AG20443 (cell line): ENCODE data around the gene LEPR.
"Not testable (repeated sequence)": the region's sequence is repeated elsewhere in the genome, so short reads cannot be mapped to it uniquely, and the experiment has no call there.

Experiments used
- DNase-seq: peaks from one replicate; pipeline ENCODE4 v3.0.0; 2012; ENCODE audit warnings: low spot score, mixed read lengths

LEPR gene

DNA sequence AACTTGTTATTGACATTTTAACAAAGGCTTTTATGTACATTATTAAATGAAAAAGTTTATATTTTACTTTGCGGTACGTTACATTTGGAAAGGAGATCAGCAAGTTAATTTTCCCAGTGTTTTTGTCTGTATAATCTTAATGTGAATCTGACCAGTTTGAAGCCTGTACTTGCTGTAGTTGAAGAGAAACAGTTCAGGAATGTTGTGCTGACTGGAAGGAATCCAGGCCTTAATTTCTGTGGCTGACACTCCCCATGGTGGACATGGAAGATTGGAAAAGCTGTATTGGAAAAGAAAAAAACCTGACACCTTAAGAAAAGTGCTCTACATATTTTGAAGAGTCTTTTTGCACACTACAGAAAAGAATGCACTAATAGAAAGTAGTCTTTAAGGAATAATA lies 15.5 kb downstream of the LEPR start:
- DNase-seq = peak; percentile 74

- DNase-seq = no peak
Observed at GRCh38 chr1:65437616-65438015, 17.1 kb downstream of the LEPR start.

- no peak for DNase-seq
Observed at GRCh38 chr1:65440322-65440900, 19.9 kb downstream of the LEPR start.

- peak; percentile 70 for DNase-seq
Observed at GRCh38 chr1:65440915-65441314, 20.4 kb downstream of the LEPR start.

- no peak for DNase-seq
Observed at GRCh38 chr1:65441464-65441863, 21.0 kb downstream of the LEPR start.

DNA sequence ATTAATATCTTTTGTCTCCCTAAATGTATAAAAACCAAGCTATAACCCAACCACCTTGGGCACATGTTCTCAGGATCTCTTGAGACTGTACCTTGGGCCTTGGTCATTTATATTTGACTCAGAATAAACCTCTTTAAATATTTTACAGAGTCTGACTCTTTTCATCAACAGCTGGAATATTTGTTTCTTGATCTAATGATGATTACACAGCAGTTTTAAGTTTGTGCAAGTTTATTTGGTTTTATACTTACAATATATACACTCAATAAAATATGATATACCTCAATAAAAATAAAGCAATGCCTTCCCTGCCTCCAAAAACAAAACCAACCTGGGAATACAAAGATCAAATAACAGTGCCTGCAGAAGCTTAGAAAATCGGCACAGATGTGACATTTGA lies 22.0 kb downstream of the LEPR start:
- no peak for DNase-seq

GRCh38 chr1:65443647-65444046 lies 23.2 kb downstream of the LEPR start:
- DNase-seq = no peak

GRCh38 chr1:65444128-65444640 lies 23.7 kb downstream of the LEPR start:
- no peak for DNase-seq

- no peak for DNase-seq
Observed at GRCh38 chr1:65445837-65446236, 25.4 kb downstream of the LEPR start.

DNA sequence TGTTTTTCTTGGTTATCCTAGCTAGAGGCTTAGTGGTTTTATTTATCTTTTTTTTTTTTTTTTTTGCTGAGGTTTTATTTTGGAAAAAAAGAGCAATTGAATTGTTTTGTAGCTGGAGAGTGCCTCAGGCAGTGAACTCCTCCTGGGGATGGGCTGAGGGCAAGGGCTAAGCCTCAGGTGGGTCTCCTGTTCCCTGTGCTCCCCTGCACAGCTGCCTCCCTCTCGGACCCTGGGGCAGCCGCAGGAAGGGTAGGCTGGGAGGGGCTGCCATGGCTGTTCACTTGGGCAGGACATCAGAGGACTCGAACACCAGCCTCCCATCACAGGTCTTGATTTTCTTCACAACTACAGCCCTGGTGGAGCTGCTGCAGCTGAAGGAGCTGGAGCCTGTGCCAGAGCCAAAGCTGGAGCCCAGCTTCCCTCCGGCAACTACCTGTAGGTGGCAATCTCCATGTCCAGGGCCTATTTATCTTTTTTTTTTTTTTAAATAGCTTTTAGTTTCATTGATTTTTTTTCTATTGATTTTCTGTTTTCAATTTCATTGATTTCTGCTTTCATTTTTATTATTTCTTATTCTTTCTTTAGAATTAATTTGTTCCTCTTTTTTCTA lies 28.9 kb downstream of the LEPR start:
- no peak for DNase-seq

- not testable (repeated sequence) for DNase-seq
Observed at GRCh38 chr1:65455678-65456077, 35.2 kb downstream of the LEPR start.

DNA sequence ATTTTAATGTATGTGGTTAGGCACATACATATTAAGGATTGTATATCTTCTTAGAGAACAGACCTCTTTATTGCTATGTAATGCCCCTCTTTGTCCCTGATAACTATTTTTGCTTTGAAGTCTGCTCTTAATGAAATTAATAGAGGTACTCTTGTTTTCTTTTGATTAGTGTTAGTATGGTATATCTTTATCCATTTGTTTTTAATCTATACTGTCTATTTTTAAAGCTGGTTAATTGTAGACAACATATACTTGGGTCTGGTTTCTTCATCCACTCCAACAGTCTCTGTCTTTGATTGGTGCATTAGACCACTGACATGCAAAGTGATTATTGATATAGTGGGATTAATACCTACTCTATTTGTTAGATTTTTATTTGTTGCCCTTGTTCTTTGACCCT lies 36.0 kb downstream of the LEPR start:
- DNase-seq = no peak

GRCh38 chr1:65457868-65458267 lies 37.4 kb downstream of the LEPR start:
- DNase-seq = no peak

GRCh38 chr1:65458730-65459396 lies 38.4 kb downstream of the LEPR start:
- peak; percentile 36 for DNase-seq

DNA sequence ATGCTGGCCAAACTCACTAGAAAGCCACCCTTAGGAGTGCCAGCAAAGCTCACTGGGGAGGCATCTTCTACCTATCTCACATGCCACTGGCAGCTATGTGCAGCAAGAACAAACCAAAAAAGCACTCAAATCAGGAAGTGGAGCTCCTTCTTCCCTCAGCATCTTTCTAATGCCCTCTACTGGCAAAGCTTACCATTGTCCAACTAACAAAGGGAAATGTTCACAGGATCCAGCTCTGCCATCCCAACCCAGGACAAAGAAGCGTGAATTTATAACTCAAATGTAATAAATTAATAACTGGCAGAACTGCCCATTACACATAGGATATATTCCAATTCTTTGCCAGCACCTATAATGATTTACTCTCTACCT lies 38.9 kb downstream of the LEPR start:
- peak; percentile 61 for DNase-seq

DNA sequence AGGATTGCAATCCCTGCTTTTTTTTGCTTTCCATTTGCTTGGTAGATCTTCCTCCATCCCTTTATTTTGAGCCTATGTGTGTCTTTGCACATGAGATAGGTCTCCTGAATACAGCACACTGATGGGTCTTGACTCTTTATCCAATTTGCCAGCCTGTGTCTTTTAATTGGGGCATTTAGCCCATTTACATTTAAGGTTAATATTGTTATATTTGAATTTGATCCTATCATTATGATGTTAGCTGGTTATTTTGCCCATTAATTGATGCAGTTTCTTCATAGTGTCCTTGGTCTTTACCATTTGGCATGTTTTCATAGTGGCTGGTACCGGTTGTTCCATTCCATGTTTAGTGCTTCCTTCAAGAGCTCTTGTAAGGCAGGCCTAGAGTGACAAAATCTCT lies 45.4 kb downstream of the LEPR start:
- DNase-seq = not testable (repeated sequence)

DNA sequence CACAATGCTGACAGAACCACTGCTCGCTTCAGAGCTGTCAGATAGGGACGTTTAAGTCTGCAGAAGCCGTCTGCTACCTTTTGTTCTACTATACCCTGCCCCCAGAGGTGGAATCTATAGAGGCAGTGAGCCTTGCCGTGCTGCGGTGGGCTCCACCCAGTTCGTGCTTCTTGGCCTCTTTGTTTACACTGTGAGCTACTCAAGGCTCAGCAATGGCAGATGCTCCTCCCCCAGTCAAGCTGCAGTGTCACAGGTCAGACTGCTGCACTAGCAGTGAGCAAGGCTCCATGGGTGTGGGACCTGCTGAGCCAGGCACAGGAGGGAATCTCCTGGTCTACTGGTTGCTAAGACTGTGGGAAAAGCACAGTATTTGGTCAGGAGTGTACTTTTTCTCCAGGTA lies 47.1 kb downstream of the LEPR start:
- DNase-seq = peak; percentile 18

- peak; percentile 21 for DNase-seq
Observed at GRCh38 chr1:65469126-65469888, 48.8 kb downstream of the LEPR start.

GRCh38 chr1:65469889-65470340 lies 49.4 kb downstream of the LEPR start:
- DNase-seq = peak; percentile 14
